ENCODE measurements around the gene TMEM42.

- TF ChIP-seq ZNF274 (IDR thresholded peaks at IDR 0.05; ENCODE audit: low read depth, low read length) (no peak), YY1 (IDR thresholded peaks at IDR 0.05; ENCODE audit: insufficient read depth, insufficient read length) (no peak), SUZ12 (IDR thresholded peaks at IDR 0.05; ENCODE audit: extremely low read depth, insufficient read depth, insufficient read length) (no peak)
Observed at GRCh38 chr3:44862226-44862637, 520 bp downstream of the TMEM42 start.

All from NT2/D1 (cell line).